NCI-H82 treated with DMSO at 0.1 percent for 48 hours (cell line): ENCODE measurements around the gene SLC30A2.

Experiments
- DNase-seq: peaks from one replicate; lab custom pipeline; 2025; ENCODE audit not compliant: unreplicated experiment; lab: John Stamatoyannopoulos, UW

Gene SLC30A2

GRCh38 chr1:25999041-25999800 lies 46.7 kb downstream of the SLC30A2 start:
- DNase-seq = peak; percentile 98

DNA sequence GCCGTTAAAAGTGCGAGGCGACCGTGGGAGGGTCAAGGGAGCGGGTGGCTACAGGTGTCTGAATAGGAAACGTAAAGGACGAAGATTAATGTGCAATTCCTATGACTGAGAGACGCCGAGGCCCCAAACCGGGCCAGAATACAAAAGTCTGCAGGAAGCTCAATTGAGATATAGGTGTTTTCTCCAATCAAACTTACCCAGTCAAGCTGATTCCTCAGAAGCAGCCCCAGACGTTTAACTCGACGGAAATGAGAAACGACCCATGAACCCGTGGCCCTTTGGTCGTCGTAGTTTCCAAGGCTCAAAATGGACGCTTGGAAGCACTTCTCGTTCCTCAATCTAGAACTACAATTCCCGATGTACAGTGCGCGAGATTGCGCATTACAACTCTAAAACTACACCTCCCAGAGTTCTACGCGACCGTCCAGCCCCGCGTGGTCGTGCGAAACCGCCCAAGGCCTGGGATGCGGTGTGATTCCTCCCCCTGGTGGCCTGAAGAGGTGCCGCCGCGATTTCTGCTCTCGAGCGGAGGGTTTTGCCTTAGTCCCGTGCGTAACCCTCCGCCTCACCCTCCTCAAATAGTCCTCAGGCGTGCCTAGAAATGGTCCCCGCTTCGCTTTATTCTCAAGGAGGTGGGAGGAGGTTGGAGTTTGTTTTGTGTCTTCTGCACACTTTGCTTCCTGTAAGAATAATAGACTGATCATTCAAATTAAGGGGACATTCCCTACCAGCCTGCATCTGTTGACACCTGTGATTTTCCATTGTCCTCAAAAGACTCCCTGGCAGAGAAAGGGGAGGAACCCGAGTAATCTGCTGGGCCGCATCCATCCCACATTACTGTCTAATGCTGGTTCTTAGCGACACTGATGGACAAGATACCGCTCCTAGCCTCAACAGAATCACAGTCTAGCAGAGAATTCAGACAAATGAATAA lies 47.8 kb downstream of the SLC30A2 start, which contains the start of gene PAFAH2:
PAFAH2 (minus strand) TSS at position 236 of the 934 bp plus-strand sequence. CDS start 7,247 bp downstream, outside the sequence.
- peak; percentile 98 for DNase-seq

GRCh38 chr1:25996966-25997827 lies 48.7 kb downstream of the SLC30A2 start:
- DNase-seq = no peak

DNA sequence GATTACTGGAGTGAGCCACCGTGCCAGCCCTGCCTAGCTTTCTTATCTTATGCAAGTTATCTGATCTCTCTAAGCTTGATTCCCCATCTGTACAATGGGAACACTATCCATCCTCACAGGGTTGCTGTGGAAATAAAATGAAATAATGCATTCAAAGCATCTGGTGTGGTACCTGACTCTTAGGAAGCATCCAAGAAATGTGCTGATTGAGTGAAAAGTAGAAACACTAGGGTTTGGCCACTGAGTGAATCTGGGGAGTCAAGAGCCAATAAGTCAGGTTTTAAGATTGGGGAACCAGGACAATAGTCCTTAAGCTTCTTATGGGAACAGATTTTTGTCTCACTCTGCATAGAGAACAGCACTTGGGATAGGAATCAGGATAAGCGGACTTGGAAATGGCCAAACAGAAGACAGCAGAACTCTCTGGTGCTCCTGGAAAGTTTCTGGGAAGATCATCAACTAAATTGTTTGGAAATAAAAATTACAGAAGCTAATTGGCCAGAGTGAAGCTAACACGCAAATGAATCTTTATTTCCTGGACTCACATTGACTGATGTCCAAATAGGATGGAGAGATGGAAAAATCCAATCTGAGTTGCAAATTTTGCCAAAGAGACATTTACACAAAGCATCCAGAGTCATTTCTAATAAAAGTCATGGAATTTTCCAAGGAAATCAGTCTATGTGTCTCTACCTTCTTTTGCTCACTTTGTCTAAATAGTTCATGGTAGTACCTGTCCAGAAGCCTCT lies 51.3 kb downstream of the SLC30A2 start:
- no peak for DNase-seq

- peak; percentile 27 for DNase-seq
These were observed 52.5 kb downstream of the SLC30A2 start for GRCh38 chr1:25993197-25993951.

GRCh38 chr1:25992689-25993171 lies 53.2 kb downstream of the SLC30A2 start:
- DNase-seq = no peak

GRCh38 chr1:25991937-25992688 lies 53.8 kb downstream of the SLC30A2 start:
- DNase-seq = no peak

DNA sequence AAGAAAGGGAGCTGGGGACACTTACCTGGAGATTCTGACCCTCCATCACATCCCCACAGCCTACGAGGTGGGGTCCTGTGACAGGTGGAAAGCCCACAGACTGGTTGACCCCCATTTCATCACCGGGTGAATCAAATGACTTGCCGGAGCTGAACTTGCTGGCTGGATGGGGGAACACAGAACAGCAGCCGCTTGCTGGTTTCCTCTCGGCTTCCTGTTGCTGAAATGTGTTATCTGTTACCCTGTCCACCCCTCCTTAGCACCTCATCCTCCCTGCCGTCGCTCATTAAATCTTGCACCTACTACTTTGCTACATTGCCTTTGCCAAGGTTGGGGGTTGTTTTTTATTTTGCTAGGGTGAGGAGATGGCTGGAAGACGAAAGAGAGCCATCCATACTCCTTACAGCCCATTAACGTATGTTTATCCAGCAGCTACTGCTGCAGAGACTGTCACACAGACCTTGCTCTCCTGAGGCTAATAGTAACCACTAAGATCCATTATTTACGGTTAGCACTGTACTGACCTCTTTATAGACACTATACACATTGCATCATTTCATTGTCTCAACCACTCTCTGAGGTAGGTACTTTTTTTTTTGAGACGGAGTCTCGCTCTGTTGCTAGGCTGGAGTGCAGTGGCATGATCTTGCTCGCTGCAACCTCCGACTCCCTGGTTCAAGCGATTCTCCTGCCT lies 55.1 kb downstream of the SLC30A2 start:
- DNase-seq = no peak

DNA sequence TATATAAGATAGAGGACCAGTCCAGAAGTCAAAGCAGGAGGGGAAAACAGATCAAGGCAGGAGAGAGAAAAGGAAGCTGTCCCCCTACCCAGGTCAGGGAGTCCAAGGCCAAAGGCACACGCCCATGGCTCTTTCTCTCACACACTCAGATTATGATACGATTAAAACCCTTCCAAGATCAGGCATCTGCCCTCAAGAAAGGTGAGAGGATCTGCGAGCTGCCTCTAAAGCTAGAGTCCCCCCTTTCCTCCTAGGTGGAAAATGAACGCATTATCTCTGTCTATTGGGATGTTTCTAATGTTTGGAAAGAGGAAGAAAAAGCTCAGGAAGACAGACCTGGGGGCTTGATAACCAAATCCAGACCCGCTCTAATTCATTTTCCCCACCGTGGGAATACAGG lies 55.7 kb downstream of the SLC30A2 start:
- peak; percentile 43 for DNase-seq

GRCh38 chr1:25989440-25990234 lies 56.3 kb downstream of the SLC30A2 start:
- no peak for DNase-seq

DNA sequence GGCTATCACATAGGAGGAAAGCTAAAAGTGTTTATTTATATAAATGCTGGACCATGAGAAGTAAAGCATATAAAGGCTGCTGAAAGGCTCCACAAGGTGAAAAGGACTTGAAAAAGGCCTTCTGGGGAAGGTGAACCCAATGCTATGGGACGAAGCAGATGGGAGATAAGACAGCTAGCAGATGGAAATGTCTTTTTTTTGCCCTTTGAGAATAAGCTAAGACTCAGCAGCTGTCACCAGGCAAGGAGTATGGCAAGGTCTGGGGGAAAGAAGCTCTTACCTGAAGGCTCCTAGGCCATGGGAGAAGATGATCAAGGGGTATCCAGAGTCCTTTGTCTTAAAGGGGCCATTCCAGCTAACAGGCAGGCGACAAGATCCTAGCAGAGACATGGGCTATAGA lies 58.0 kb downstream of the SLC30A2 start:
- DNase-seq = peak; percentile 86
